CD14-positive monocyte (primary cell): ENCODE measurements around the gene RNASE1. TPM values are rescaled to one million over a fixed set of nuclear protein-coding genes. Genes with fewer than 3 reads are reported as not detected.

Experiments used
- DNase-seq, 3 donors: peaks; one replicate each; pipeline ENCODE4 v3.0.0-alpha.2; 2011 to 2022
- H2AFZ ChIP-seq: 2 replicates; pipeline ENCODE4 v1.6.0; 2012; ENCODE audit warnings: mild to moderate bottlenecking, low read depth, low read length, inconsistent platforms; ENCODE audit not compliant: insufficient read depth, poor library complexity, severe bottlenecking
- H3K27ac ChIP-seq, 2 donors: 1 replicate in 1 of 2; 2 replicates in 1 of 2; pipeline ENCODE4 v1.5.1; 2012 to 2013; ENCODE audit warnings: low read length in 2 of 2, control low read depth in 1 of 2, inconsistent platforms in 1 of 2, low read depth in 1 of 2, mild to moderate bottlenecking in 1 of 2
- H3K27me3 ChIP-seq, 2 donors: one replicate each; pipeline versions ENCODE4 v1.6.0 to v1.6.1; 2011 to 2013; ENCODE audit warnings: low read length in 2 of 2; ENCODE audit not compliant: control insufficient read depth in 2 of 2, insufficient read depth in 2 of 2
- H3K36me3 ChIP-seq, 2 donors: replicated peaks in 1 of 2; 1 replicate in 1 of 2; 2 replicates in 1 of 2; pipeline versions ENCODE4 v1.5.1 to v1.6.1; 2012 to 2013; ENCODE audit warnings: low read length in 2 of 2, control low read depth in 1 of 2, inconsistent platforms in 1 of 2, mild to moderate bottlenecking in 1 of 2; ENCODE audit not compliant: insufficient read depth in 2 of 2, control insufficient read depth in 1 of 2
- H3K4me1 ChIP-seq, 2 donors: 1 replicate in 1 of 2; 2 replicates in 1 of 2; pipeline versions ENCODE4 v1.5.1 to v1.6.1; 2012 to 2013; ENCODE audit warnings: low read length in 2 of 2, control low read depth in 1 of 2, inconsistent platforms in 1 of 2, mild to moderate bottlenecking in 1 of 2, moderate library complexity in 1 of 2; ENCODE audit not compliant: insufficient read depth in 2 of 2, control insufficient read depth in 1 of 2
- H3K4me2 ChIP-seq: replicated peaks from 2 replicates; pipeline ENCODE3; 2012; ENCODE audit warnings: low read length, moderate library complexity, mild to moderate bottlenecking; ENCODE audit not compliant: poor library complexity, severe bottlenecking; ENCODE audit errors: extremely low read depth
- H3K4me3 ChIP-seq, 3 experiments: fragments of 200-600 bp in 1 of 3; sonication (generic) in 1 of 3; replicated peaks in 1 of 3; 1 replicate in 2 of 3; 2 replicates in 1 of 3; pipeline ENCODE4 v1.5.1; 2011 to 2013; ENCODE audit warnings: low read length in 3 of 3, mild to moderate bottlenecking in 3 of 3, control low read depth in 2 of 3, low read depth in 2 of 3, inconsistent platforms in 1 of 3, moderate library complexity in 1 of 3
- H3K79me2 ChIP-seq: 2 replicates; pipeline ENCODE4 v1.6.0; 2012; ENCODE audit warnings: mild to moderate bottlenecking, control low read depth, inconsistent platforms, low read length, moderate library complexity; ENCODE audit not compliant: insufficient read depth
- H3K9ac ChIP-seq: 2 replicates; pipeline ENCODE4 v1.6.0; 2017; ENCODE audit warnings: low read length, mild to moderate bottlenecking; ENCODE audit not compliant: insufficient read depth, poor library complexity, severe bottlenecking
- H3K9me3 ChIP-seq, 2 donors: replicated peaks in 1 of 2; 1 replicate in 1 of 2; 2 replicates in 1 of 2; pipeline versions ENCODE4 v1.5.1 to v1.6.1; 2012 to 2013; ENCODE audit warnings: low read length in 2 of 2, control low read depth in 1 of 2; ENCODE audit not compliant: control insufficient read depth in 1 of 2, insufficient read depth in 1 of 2
- H4K20me1 ChIP-seq: 2 replicates; pipeline ENCODE4 v1.6.0; 2012; ENCODE audit warnings: mild to moderate bottlenecking, low read length, control low read depth, moderate library complexity; ENCODE audit not compliant: insufficient read depth
- H3K27ac Mint-ChIP-seq, 7 donors: one replicate each; pipeline ENCODE4 v1.8.0; 2020; ENCODE audit warnings: mild to moderate bottlenecking in 7 of 7, mixed read lengths in 7 of 7, moderate library complexity in 6 of 7, inconsistent platforms in 2 of 7
- H3K27me3 Mint-ChIP-seq, 3 donors: one replicate each; pipeline ENCODE4 v1.8.0; 2021 to 2022; ENCODE audit warnings: low read depth in 3 of 3, mild to moderate bottlenecking in 3 of 3, mixed read lengths in 3 of 3, moderate library complexity in 3 of 3, inconsistent platforms in 1 of 3
- H3K36me3 Mint-ChIP-seq, 2 donors: one replicate each; pipeline ENCODE4 v1.8.0; 2020; ENCODE audit warnings: mixed read lengths in 2 of 2, inconsistent platforms in 1 of 2, mild to moderate bottlenecking in 1 of 2
- H3K4me1 Mint-ChIP-seq: one replicate; pipeline ENCODE4 v1.8.0; 2020; ENCODE audit warnings: mild to moderate bottlenecking, mixed read lengths
- H3K4me3 Mint-ChIP-seq, 2 donors: one replicate each; pipeline ENCODE4 v1.8.0; 2020; ENCODE audit warnings: mild to moderate bottlenecking in 2 of 2, mixed read lengths in 2 of 2, moderate library complexity in 1 of 2
- H3K9me3 Mint-ChIP-seq, 7 donors: one replicate each; pipeline ENCODE4 v1.8.0; 2020 to 2022; ENCODE audit warnings: mixed read lengths in 7 of 7, mild to moderate bottlenecking in 6 of 7, moderate library complexity in 6 of 7, inconsistent platforms in 2 of 7
- CTCF ChIP-seq: fragments of 200-600 bp; IDR thresholded peaks from one replicate; pipeline ENCODE4 v1.8.0; 2022; ENCODE audit warnings: antibody characterized with exemption, mild to moderate bottlenecking
- WGBS: methylation state at CpG from one replicate; pipeline ENCODE4 v1.1.5; 2013; ENCODE audit warnings: missing lambda C conversion rate; ENCODE audit not compliant: insufficient coverage; 5-methylcytosine and 5-hydroxymethylcytosine counted together
- intact Hi-C, 2 donors: fragments of 100-400 bp; cut with micrococcal nuclease; formaldehyde crosslinking; loops; one replicate each; pipeline versions ENCODE4 v1.15.0 to v1.15.1; 2023
- polyA plus RNA-seq, 3 donors: library from polyadenylated mRNA; depleted of rRNA in 1 of 3; unstranded in 2 of 3; stranded (reverse) in 1 of 3; fragments of 300-500 nt in 2 of 3; fragments of >200 nt in 1 of 3; fragmentation: Illumina TruSeq in 2 of 3; gene quantifications; 1 replicate in 2 of 3; 2 replicates in 1 of 3; pipeline ENCODE4 v1.2.3, GENCODE V29; 2012 to 2021

Gene RNASE1
- polyA plus RNA-seq, 3 donors = 2.1 to 191 (median 11.3) TPM

GRCh38 chr14:20754308-20754707, 48.3 kb downstream of the RNASE1 start:
- Histone ChIP-seq H3K79me2 (no peaks in the 10 kb centered on the region), H4K20me1 (no peaks in the 10 kb centered on the region), H3K36me3 (no peaks in the 10 kb centered on the region), H3K27ac (no peak overlapping the region), H3K9ac (no peak overlapping the region), H2AFZ (no peak overlapping the region), H3K4me2 (no peak overlapping the region), H3K4me1 (peaks cover 0 to 4% of the 10 kb centered on the region in 2 donors), H3K9me3 (peaks cover 20 to 21% of the 10 kb centered on the region in 2 donors), H3K4me3 (no peak overlapping the region), H3K27me3 (no peaks in the 10 kb centered on the region)
- Mint-ChIP-seq H3K36me3 (no peaks in the 10 kb centered on the region), H3K9me3 (peaks cover 21 to 27% (median 22%) of the 10 kb centered on the region in 7 donors), H3K27me3 (peaks cover 2 to 5% (median 2%) of the 10 kb centered on the region in 3 donors), H3K4me3 (no peak overlapping the region), H3K27ac (no peak overlapping the region), H3K4me1 (peaks cover 10% of the 10 kb centered on the region)
- 100% methylated on average over 1 of the region's 2 CpGs for WGBS
- intact Hi-C loops = no loop called here
- TF ChIP-seq CTCF = no peak
- no peak for DNase-seq

- H3K27ac Mint-ChIP-seq = no peak overlapping the region
- no peaks in the 10 kb centered on the region for H3K27me3 ChIP-seq
Observed at GRCh38 chr14:20751963-20752562, 50.6 kb downstream of the RNASE1 start.

More at GRCh38 chr14:20751963-20752562, 50.6 kb downstream of the RNASE1 start:
- Mint-ChIP-seq H3K36me3 (no peaks in the 10 kb centered on the region), H3K4me3 (no peak overlapping the region), H3K27me3 (peaks cover 2 to 5% (median 4%) of the 10 kb centered on the region in 3 donors), H3K9me3 (peaks cover 21 to 27% (median 22%) of the 10 kb centered on the region in 7 donors), H3K4me1 (no peaks in the 10 kb centered on the region)
- Histone ChIP-seq H3K4me1 (no peaks in the 10 kb centered on the region), H4K20me1 (no peaks in the 10 kb centered on the region), H3K9me3 (peaks cover 20 to 21% of the 10 kb centered on the region in 2 donors), H2AFZ (no peak overlapping the region), H3K36me3 (no peaks in the 10 kb centered on the region), H3K79me2 (no peaks in the 10 kb centered on the region), H3K4me2 (no peak overlapping the region), H3K9ac (no peak overlapping the region), H3K27ac (no peak overlapping the region), H3K4me3 (no peak overlapping the region)
- DNase-seq = no peak
- intact Hi-C loops = no loop called here
- no peak for TF ChIP-seq CTCF
- 79% methylated on average over 4 of the region's 5 CpGs for WGBS

Other genes starting within 250 kb of the RNASE1 start
- gene RNASE9, start 241.8 kb downstream of the RNASE1 start, polyA plus RNA-seq = not detected
- not detected for gene RNASE11, start 214.8 kb downstream of the RNASE1 start, polyA plus RNA-seq
- gene RNASE12, start 211.5 kb downstream of the RNASE1 start, polyA plus RNA-seq = not detected
- gene OR6S1, start 161.2 kb downstream of the RNASE1 start, polyA plus RNA-seq = not detected
- gene RNASE4, start 118.3 kb downstream of the RNASE1 start, polyA plus RNA-seq = 10 to 100 TPM; 18.5 to 85.8 (median 49.1) TPM
- 10 to 100 TPM in 2 of 3 donors, 1 to 10 TPM in 1; 9.8 to 55.7 (median 31.4) TPM for gene ANG, start 114.1 kb downstream of the RNASE1 start, polyA plus RNA-seq
- not detected for gene EDDM3A, start 57.0 kb downstream of the RNASE1 start, polyA plus RNA-seq
- not detected for gene EDDM3B, start 34.4 kb downstream of the RNASE1 start, polyA plus RNA-seq
- gene RNASE6, start 21.6 kb downstream of the RNASE1 start, polyA plus RNA-seq = 100 to 1,000 TPM; 150 to 353 (median 316) TPM
- gene RNASE3, start 88.5 kb upstream of the RNASE1 start, polyA plus RNA-seq = 10 to 100 TPM in 1 of 3 donors, 1 to 10 TPM in 2; 5.1 to 13.8 (median 8.4) TPM
- gene RNASE2, start 152.6 kb upstream of the RNASE1 start, polyA plus RNA-seq = 100 to 1,000 TPM; 100 to 483 (median 307) TPM
- 100 to 1,000 TPM in 1 of 3 donors, 10 to 100 TPM in 2; 20.1 to 137 (median 21.1) TPM for gene METTL17, start 187.1 kb upstream of the RNASE1 start, polyA plus RNA-seq
- gene SLC39A2, start 196.4 kb upstream of the RNASE1 start, polyA plus RNA-seq = not detected
- gene NDRG2, start 222.2 kb upstream of the RNASE1 start, polyA plus RNA-seq = 10 to 100 TPM in 2 of 3 donors, 1 to 10 TPM in 1; 6.8 to 11.7 (median 11.1) TPM
- not detected for gene TPPP2, start 227.4 kb upstream of the RNASE1 start, polyA plus RNA-seq
- gene RNASE13, start 232.0 kb upstream of the RNASE1 start, polyA plus RNA-seq = under 1 TPM in 1 of 3 donors, not detected in 2; 0.39 TPM
- gene RNASE7, start 239.5 kb upstream of the RNASE1 start, polyA plus RNA-seq = not detected